AML-193 (cell line): ENCODE data around the gene PNKD.
A peak's percentile ranks its signal among the peaks of the same experiment; 100 is the strongest.

Experiments used
- DNase-seq, 2 experiments: peaks; one replicate each; lab custom pipeline; 2025; lab: John Stamatoyannopoulos, UW

PNKD gene

DNA sequence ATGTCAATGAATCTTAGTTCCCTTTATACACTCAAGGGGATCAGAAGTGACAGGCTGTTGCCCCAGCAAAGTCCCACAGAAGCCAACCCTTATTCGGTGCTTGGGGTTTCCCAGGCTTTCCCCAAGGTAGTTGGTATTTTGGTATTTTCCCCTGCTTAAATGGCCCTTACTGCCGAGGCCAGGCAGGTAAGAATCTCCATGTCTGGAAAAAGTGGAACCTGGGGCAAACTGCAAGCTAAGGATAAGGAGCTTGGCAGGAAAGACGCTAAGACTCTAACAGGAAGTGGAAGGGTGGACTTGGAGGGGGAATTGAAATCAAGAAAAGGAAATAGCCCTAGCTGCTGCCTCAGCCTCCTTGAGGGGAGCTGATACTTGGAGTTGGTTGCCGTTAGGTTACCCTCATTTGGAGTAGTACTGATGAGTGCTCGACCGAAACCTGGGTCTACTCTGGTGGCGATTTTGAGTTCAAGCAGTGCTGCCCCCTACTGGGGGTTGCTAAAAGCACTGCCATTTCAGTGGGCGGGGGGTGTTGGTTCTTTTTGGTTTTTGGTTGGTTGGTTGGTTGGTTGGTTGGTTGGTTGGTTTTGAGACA is 12.8 kb upstream of the PNKD start:
- peak; percentile 43 to 54 for DNase-seq

DNA sequence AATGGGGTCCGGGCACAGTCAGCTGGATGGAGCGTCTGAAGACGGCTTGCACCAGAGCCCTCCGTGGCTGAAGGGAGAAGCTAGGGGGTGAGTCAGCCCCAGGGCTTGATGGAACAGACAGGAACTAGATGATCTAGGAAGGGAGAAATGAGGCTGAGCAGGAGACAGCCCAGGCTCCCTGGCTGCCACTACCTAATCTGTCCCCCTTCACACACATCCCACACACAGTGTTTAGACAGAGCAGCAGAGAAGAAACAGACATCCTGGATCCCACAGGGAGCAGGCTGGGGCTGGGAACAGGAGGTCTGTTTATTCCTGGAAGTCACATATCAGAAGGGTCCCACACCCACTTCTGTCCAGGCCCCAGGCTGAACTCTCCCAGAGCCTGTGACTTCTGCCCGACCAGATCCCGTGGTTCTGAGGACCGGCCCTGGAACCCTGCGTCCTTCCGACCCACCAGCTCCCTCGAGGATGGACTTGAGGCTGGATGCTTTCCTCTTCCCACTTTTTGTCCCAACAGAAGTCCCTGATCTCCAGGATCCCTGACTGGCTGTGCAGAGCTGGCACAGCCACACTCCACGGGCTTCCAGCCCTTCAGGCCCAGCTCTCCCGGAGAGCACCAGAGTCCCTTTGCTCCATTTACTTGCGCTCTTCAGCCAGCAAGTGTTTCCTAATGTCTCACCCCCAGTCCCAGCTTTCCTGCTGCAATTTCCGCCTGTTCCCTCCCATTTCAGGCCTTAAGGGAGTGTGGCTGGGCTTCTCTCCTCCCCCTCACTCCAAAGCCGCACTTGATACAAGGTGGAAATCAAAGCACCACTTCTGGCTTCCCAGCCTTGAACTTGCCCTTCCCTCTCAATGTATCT is 11.0 kb upstream of the PNKD start:
- no peak for DNase-seq

DNA sequence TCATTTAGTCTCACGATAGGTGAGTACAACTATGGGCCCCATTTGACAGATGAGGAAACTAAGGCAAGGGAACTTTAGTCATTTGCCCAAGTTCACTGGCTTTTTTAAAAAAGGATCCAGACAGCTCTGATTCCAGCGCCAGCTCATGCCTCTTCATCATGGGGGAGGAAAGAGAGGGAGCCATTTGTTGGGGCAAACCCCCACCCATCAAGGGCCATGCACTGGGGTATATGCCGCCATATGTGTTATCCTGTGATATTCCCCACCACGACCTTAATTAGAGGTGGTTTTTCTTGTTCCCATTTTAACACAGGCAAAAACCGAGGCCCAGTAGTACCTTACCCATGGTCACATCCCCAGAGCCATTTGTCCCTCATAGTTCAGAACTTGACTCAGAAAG is 10.2 kb upstream of the PNKD start:
- no peak for DNase-seq

DNA sequence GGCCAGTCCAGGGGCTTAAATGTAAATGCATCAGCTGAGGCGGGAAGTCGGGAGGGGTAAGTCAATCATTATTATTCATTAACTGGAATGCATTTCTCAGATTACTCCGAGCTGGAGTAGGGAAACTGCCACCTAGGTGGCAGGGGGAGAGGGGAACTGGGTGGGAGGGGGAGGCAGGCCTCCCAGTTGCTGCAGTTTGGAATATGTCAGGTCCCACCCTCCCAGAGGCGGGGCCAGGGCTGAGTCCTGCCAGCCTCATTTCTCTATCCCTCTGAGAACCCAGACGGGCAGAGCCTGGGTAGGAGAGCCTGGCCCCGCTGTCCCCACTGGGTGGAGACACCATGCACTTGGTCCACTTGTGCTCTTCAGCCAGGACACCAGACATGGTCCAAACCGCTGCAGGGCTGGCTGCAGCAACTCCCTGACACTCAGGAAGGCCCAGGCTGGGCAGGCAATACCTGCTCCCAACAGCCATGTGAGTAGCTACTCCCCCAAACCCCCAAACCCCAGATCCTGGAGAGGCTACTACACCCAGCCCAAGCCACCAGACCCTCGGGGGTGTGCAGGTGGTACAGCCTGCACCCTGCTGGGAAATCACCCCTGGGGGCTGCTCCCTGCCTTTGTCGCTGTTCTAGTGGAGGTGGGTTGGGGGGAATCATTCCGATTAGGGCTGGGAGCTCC is 9.4 kb upstream of the PNKD start, which contains the start of gene GPBAR1:
TSS of gene GPBAR1 (plus strand) at position 274 of the 681 bp plus-strand sequence. CDS start 1,710 bp downstream, outside the sequence.
- DNase-seq: no peak

DNA sequence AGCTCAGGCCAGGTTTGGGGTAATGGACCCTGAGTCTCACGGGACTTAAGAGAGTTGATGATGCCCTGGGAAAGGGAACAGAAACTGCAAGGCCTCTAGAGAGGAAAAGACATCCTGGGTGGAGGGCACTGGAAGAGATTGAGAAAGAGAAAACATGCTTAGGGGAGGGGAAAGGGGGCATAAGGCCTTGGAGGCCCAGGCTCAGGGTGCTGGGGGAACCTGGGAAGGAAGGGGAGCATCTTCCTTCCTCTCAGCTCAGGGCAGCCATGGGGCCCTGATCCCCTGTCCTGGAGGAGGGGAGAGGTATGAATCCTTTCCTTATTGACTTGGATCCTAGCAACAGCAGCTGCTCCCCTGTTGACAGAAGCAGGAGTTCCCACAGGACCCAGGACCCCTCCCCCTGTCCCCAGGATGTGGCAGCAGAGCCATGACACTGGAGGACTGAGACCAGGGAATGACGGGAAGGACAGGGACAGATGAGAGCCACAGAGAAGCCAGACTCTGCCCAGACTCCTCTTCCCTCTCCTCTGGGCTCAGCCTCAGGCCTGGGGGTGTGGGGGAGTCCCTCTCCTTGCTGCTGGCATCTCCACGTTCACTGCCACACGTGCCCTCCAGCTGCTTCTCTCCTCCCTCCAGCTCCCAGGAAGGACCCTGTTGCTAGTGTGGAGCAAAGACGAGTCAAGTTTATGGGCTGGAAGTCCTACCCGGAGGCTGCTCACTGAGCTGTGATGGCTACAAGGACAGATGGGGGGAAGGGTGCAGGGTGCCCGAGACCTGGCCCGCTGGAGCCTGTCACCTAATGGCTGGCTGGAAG is 8.7 kb upstream of the PNKD start:
- DNase-seq: no peak

DNA sequence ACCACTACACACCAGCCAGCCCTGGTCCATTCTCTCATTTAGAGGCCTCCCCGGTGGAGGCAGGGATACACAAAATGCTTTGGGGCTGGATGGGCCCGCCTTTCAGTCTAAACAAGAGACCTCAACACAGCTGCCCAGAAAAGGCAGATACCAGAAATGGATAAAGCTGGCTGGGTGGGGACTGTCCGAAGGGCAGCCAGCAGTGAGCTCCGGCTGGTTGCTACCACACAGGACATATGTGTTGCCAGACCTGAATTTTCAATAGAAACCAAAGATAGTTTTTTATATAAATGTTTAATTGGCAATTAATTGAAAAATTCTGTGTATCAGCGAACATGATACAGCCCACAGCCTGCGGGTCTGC is 8.1 kb upstream of the PNKD start:
- no peak for DNase-seq

DNA sequence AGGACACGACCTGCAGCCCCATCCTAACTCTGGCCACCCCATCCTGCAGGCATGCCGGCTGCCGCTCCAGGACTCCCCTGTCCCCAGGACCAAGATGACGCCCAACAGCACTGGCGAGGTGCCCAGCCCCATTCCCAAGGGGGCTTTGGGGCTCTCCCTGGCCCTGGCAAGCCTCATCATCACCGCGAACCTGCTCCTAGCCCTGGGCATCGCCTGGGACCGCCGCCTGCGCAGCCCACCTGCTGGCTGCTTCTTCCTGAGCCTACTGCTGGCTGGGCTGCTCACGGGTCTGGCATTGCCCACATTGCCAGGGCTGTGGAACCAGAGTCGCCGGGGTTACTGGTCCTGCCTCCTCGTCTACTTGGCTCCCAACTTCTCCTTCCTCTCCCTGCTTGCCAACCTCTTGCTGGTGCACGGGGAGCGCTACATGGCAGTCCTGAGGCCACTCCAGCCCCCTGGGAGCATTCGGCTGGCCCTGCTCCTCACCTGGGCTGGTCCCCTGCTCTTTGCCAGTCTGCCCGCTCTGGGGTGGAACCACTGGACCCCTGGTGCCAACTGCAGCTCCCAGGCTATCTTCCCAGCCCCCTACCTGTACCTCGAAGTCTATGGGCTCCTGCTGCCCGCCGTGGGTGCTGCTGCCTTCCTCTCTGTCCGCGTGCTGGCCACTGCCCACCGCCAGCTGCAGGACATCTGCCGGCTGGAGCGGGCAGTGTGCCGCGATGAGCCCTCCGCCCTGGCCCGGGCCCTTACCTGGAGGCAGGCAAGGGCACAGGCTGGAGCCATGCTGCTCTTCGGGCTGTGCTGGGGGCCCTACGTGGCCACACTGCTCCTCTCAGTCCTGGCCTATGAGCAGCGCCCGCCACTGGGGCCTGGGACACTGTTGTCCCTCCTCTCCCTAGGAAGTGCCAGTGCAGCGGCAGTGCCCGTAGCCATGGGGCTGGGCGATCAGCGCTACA is 7.4 kb upstream of the PNKD start:
- no peak for DNase-seq

DNA sequence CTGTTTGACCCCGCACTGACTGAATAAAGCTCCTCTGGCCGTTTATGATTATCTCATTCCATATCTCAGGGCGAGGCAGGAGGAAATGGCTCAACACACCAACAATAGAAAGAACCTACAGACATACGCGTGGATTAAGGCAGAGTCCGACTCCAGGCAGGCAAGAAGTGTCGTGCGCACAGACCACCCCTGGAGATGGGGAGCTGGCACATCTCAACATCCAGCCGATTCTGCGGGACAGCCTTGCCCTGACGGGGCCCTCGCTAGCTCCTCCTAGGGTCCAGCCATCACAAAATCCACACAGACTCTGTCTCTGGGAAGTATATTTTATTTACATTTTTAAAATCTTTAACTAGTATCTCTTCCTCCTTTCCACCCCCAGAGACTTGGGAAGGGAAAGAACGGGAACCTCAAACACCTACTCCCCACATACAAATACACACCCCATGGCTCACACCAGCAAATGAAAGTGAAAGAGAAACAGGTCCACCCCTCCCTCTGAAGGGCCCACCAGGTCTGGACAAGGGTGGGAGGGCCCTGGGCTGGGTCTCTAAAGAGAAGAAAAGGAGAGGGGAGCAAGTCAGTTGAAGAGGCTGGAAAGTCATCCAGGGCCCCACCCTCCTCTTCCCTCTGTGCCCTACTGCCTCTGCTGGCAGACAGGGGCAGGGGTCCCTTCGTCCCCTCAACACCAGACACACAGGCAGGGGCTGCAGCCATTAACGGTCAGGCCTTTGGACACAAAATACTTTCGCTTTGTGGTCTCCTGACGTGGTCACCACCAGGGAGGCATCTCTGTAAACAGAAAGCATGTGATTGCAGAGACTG is 6.3 kb upstream of the PNKD start:
- DNase-seq: no peak

DNA sequence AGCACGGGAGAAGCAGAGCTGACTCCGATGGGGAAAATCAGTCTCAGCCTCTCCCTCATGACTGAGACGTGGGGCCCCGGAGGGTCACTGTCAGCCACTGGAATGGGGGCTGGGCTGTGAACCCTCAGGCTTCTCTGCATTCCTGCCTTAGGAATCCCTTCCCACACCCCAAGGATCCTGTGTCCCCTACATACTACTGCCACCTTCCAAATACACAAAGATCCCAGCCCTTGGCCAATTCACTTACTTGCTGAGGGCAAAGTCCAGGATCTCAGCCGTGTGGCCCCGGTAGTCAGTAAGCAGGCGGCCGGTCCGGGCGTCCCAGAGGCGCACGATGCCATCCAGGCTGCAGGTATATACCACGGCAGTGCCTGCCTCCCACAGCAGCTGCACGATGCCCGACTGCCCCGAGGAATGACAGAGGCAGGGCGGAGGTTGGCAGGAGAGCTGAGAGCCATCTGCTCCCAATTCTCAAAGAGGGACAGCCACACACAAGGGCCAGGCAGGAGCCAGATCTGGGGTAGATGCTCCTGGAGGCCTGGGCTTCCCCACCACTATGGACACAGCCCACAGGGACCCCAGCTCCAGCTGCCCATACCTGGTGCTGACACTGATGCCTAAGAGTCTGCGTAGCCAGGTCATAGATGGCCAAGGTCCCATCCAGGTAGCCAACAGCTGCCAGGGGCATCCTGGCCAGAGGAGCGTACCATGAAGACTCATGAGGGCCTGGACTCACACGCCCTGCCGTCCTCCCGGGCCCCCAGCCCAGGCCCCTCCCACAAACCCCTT is 5.4 kb upstream of the PNKD start:
- DNase-seq: no peak

DNA sequence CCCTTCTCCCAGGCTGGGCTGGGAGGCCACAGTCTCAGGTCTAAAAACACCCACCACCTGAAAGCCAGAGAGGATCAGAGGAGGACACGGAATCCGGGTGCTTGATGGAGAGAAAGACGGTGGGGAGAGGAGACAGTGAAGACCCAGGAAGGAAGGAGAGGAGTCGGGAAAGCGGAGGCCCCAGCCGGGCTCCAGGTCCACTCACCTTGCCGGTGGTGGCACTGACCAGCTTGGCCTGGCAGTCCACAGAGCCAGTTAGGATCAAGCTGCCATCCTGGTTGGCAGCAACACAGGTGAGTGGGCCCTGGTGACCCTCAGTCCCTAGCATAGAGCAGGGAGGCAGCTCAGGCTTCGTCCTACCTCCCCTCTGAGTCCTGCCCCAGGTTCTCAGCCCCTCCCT is 4.7 kb upstream of the PNKD start:
- no peak for DNase-seq

DNA sequence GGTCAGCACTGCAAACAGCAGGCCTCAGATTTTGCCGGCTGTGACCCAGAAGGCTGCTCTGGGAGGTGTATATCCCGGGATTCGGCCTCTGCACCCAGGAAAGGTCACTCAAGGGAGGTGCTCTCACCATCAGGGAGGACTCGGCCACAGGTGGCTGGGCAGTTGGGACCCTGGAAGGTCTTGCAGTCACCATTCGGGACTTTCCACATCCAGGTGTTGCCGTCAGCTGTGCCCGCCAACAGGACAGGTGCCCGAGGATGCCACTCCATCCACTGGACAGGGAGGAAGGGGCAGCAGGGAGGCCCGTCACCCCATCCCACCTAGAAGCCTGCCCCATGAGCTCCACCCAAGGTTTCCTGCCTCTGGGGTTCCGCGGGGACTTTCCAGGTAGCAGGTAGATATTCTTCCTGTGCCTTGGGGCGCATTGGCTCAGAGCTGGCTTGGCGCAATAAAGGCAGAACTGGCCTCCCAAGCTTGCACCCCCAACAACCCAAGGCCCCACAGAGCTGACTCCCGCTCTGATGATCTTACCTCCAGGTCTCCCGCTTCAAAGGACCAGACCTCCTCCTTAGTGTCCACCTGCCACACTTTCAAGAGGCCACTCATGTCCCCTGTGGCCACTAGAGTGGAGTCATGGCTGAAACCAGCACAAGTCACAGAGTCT is 3.9 kb upstream of the PNKD start:
- DNase-seq: no peak

DNA sequence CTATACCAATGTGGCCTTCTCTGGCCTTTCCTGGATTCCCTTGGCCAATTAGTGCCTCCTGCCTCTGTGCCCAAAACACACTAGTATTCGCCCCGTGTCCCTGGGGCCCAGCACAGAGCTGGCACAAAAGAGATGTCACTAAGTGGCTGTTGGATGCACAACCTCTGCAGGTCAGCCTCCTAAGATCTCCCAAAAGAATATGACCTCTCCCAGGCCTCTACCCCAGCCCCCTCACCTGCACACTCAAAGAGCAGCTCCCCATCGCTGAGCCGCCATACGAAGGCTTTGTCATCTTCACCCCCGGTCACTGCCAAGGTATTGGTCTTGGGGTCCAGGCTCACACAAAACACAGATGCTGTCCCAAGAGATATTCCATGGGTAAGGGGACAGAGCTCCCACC is 3.1 kb upstream of the PNKD start:
- no peak for DNase-seq

DNA sequence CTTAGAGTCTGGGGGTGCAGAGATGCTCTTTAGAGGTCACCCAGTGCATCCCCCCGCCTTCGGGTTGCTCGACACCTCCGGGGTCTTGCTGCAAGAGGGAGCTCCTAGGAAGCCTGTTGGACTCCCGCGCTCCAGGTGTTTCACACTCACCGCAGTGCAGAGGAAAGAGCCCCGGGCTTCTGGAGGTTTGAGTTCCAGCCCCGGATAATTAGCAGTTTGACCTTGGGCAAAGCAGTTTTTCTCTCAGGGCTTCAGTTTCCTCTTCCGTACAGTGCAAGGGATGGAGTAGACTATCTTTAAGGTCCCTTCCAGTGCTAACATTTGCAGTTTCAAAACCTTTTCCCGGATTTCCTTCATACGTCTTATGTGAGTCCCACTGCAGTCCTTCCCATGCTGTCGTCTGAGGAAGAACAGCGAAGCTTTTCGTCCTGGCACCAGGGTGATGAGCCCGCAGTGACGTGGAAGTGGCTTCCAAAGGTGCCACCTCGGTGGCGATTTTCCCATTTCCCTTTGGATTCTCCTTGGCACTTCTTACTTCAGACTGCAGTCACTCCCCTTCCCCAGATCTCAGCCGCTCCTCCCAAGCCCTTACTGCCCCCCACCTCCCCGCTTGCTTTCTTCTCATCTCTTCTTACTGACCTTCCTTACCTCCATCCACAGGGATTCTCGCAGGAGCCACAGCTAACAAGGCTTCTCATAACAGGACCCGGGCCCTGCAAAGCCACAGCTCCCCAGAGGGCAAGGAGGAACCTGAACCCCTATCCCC is 585 bp downstream of the PNKD start:
- DNase-seq: no peak

DNA sequence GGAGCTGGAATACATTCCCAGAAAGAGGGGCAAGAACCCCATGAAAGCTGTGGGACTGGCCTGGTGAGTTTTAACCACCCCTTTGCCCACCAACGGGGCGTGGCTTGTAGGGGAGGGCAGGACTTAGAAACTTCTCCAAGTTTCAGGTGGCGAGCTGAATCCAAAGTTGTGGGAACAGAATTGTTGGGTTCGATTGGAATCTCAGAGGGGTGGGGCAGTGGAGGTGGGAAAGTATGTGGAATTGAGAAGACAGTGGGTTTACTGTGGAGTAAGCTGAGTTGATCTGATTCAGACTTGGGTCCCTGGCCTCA is 1.1 kb downstream of the PNKD start:
- no peak for DNase-seq

DNA sequence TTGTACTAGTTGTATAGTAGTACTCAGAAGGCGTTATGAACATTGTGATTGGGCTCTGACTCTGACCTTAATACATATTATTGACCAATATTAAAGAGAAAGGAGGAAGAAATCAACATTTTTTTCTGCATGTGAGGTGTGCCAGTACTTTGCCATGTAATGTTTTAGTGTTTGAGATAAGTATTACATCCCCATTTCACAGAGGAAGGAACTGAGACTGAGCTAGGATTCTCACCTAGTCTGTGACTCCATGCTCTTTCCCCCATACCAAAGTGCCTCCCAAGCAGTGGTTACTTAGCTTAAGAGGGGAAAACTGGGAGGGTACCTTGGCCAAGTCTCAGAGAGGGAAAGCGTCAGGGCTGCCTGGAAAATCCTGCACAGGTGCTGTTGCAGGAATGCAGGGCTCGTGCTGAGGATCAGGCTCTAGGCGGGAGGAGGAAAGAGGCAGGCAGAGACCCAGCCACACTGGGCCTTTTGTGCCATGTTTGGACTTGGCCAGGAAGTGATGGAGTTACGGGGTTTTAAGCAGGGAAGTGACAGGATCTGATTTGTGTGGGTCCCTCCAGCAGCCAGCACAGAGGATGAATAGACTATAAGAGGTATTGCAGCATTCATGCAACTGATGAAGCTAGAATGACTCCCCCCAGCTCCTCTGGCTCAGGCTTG is 1.7 kb downstream of the PNKD start:
- no peak for DNase-seq

DNA sequence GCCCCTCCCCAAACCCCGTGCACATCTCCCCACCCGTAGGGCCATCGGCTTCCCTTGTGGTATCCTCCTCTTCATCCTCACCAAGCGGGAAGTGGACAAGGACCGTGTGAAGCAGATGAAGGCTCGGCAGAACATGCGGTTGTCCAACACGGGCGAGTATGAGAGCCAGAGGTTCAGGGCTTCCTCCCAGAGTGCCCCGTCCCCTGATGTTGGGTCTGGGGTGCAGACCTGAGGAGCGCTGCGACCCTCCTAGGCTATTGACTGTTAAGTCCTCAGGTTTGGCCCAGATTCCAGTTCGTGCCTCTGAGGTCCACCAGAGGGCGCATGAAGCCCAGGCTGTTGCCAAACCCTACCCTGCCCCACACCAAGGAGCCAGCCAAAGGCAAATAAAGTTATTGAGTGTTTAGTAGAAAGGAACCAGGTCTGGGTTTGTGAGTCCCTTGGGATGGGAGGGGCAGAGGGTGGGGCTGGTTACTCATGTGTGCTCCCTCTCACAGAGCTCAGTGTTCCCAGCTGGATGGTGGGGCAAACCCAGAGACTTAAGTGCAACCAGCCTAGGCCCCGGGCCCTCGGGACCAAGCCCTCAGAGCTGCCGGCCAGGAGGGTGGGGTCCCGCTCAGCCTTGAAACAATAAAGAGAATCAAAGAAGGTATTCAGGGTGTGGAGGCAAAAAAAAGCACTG is 2.4 kb downstream of the PNKD start:
- DNase-seq: peak; percentile 68 to 72
